ENCODE results near the gene RING1. TPM values are rescaled to one million over a fixed set of nuclear protein-coding genes. Genes with fewer than 3 reads are reported as not detected.

The RING1 gene
- total and polyA plus RNA-seq, 2 experiments from 2014 or later: 6.4 to 16.0 TPM

GRCh38 chr6:33166811-33167210 is 41.5 kb upstream of the RING1 start:
- ATAC-seq (no peak), DNase-seq (ENCODE audit: low spot score) (no peak)

More at GRCh38 chr6:33166811-33167210, 41.5 kb upstream of the RING1 start:
- H3K27ac ChIP-seq (ENCODE audit: low read depth): no peak overlapping the region
- no peaks in the 10 kb centered on the region for H3F3A ChIP-seq (replicated peaks; ENCODE audit: low read depth)
- no peak overlapping the region for H3K4me3 ChIP-seq
- no peaks in the 10 kb centered on the region for H3K9me2 ChIP-seq (ENCODE audit: insufficient read depth)
- H3K79me2 ChIP-seq (replicated peaks; ENCODE audit: insufficient read depth): no peaks in the 10 kb centered on the region
- peaks cover 9% of the 10 kb centered on the region for H3K27me3 ChIP-seq (ENCODE audit: insufficient read depth)
- no peaks in the 10 kb centered on the region; the same call in 1 of the 3 replicates for H3K9me3 Mint-ChIP-seq
- H3K36me3 ChIP-seq (ENCODE audit: insufficient read depth): no peaks in the 10 kb centered on the region
- H3K27ac Mint-ChIP-seq: no peak overlapping the region
- H3K4me3 Mint-ChIP-seq: no peak overlapping the region
- H4K20me1 ChIP-seq (replicated peaks; ENCODE audit: insufficient read depth): no peaks in the 10 kb centered on the region
- no peak overlapping the region for H3K4me2 ChIP-seq
- H2AFZ ChIP-seq: no peak overlapping the region
- peaks cover 15% of the 10 kb centered on the region for H3K27me3 Mint-ChIP-seq (ENCODE audit: insufficient read depth, low read depth, poor library complexity)
- no peak for TF ChIP-seq CREB1 (CRISPR knock-in tag; IDR thresholded peaks at IDR 0.05; ENCODE audit: low read depth)
- TF ChIP-seq EZH2phosphoT487 (IDR thresholded peaks at IDR 0.05; ENCODE audit: unreplicated experiment): no peak
- TF ChIP-seq EZH2 (IDR thresholded peaks at IDR 0.05; ENCODE audit: low read depth, unreplicated experiment): no peak
- TF ChIP-seq, protein P1, sequence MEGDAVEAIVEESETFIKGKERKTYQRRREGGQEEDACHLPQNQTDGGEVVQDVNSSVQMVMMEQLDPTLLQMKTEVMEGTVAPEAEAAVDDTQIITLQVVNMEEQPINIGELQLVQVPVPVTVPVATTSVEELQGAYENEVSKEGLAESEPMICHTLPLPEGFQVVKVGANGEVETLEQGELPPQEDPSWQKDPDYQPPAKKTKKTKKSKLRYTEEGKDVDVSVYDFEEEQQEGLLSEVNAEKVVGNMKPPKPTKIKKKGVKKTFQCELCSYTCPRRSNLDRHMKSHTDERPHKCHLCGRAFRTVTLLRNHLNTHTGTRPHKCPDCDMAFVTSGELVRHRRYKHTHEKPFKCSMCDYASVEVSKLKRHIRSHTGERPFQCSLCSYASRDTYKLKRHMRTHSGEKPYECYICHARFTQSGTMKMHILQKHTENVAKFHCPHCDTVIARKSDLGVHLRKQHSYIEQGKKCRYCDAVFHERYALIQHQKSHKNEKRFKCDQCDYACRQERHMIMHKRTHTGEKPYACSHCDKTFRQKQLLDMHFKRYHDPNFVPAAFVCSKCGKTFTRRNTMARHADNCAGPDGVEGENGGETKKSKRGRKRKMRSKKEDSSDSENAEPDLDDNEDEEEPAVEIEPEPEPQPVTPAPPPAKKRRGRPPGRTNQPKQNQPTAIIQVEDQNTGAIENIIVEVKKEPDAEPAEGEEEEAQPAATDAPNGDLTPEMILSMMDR (conservative IDR thresholded peaks at IDR 0.05; ENCODE audit: low read depth in 2 of 2): no peak
- no peak for TF ChIP-seq ZNF114 (CRISPR knock-in tag; IDR thresholded peaks at IDR 0.05)
- no peak for TF ChIP-seq REST (IDR thresholded peaks at IDR 0.05; ENCODE audit: unreplicated experiment)
- no peak for TF ChIP-seq NANOG (IDR thresholded peaks at IDR 0.05; ENCODE audit: borderline replicate concordance)
- TF ChIP-seq, protein P2, sequence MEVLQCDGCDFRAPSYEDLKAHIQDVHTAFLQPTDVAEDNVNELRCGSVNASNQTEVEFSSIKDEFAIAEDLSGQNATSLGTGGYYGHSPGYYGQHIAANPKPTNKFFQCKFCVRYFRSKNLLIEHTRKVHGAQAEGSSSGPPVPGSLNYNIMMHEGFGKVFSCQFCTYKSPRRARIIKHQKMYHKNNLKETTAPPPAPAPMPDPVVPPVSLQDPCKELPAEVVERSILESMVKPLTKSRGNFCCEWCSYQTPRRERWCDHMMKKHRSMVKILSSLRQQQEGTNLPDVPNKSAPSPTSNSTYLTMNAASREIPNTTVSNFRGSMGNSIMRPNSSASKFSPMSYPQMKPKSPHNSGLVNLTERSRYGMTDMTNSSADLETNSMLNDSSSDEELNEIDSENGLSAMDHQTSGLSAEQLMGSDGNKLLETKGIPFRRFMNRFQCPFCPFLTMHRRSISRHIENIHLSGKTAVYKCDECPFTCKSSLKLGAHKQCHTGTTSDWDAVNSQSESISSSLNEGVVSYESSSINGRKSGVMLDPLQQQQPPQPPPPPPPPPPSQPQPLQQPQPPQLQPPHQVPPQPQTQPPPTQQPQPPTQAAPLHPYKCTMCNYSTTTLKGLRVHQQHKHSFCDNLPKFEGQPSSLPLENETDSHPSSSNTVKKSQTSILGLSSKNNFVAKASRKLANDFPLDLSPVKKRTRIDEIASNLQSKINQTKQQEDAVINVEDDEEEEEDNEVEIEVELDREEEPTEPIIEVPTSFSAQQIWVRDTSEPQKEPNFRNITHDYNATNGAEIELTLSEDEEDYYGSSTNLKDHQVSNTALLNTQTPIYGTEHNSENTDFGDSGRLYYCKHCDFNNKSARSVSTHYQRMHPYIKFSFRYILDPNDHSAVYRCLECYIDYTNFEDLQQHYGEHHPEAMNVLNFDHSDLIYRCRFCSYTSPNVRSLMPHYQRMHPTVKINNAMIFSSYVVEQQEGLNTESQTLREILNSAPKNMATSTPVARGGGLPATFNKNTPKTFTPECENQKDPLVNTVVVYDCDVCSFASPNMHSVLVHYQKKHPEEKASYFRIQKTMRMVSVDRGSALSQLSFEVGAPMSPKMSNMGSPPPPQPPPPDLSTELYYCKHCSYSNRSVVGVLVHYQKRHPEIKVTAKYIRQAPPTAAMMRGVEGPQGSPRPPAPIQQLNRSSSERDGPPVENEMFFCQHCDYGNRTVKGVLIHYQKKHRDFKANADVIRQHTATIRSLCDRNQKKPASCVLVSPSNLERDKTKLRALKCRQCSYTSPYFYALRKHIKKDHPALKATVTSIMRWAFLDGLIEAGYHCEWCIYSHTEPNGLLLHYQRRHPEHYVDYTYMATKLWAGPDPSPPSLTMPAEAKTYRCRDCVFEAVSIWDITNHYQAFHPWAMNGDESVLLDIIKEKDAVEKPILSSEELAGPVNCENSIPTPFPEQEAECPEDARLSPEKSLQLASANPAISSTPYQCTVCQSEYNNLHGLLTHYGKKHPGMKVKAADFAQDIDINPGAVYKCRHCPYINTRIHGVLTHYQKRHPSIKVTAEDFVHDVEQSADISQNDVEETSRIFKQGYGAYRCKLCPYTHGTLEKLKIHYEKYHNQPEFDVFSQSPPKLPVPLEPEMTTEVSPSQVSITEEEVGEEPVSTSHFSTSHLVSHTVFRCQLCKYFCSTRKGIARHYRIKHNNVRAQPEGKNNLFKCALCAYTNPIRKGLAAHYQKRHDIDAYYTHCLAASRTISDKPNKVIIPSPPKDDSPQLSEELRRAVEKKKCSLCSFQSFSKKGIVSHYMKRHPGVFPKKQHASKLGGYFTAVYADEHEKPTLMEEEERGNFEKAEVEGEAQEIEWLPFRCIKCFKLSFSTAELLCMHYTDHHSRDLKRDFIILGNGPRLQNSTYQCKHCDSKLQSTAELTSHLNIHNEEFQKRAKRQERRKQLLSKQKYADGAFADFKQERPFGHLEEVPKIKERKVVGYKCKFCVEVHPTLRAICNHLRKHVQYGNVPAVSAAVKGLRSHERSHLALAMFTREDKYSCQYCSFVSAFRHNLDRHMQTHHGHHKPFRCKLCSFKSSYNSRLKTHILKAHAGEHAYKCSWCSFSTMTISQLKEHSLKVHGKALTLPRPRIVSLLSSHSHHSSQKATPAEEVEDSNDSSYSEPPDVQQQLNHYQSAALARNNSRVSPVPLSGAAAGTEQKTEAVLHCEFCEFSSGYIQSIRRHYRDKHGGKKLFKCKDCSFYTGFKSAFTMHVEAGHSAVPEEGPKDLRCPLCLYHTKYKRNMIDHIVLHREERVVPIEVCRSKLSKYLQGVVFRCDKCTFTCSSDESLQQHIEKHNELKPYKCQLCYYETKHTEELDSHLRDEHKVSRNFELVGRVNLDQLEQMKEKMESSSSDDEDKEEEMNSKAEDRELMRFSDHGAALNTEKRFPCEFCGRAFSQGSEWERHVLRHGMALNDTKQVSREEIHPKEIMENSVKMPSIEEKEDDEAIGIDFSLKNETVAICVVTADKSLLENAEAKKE (CRISPR knock-in tag; IDR thresholded peaks at IDR 0.05): no peak
- no peak for TF ChIP-seq ZNF331 (CRISPR knock-in tag; IDR thresholded peaks at IDR 0.05; ENCODE audit: low read depth)
- no peak for TF ChIP-seq ETS1 (IDR thresholded peaks at IDR 0.05)
- no peak for TF ChIP-seq JUNB (IDR thresholded peaks at IDR 0.05; ENCODE audit: unreplicated experiment)
- peaks cover 8% of the 10 kb centered on the region; the same call in 2 of the 3 replicates for H3K4me1 Mint-ChIP-seq
- peaks cover 5% of the 10 kb centered on the region; the same call in 1 of the 2 replicates for H3K4me1 ChIP-seq (ENCODE audit: insufficient read depth)
- H3K36me3 Mint-ChIP-seq (ENCODE audit: low read depth): no peaks in the 10 kb centered on the region

Measured in GM23338 (cell line).